HepG2 (cell line): ENCODE measurements around the gene KIF22. TPM values are rescaled to one million over a fixed set of nuclear protein-coding genes. Genes with fewer than 3 reads are reported as not detected.

Source experiments
- FOXP1 ChIP-seq, 2 experiments: fragments of 450-650 bp in 1 of 2; IDR thresholded peaks; 2 replicates each; pipeline ENCODE4 v1.6.1; 2017 to 2018; ENCODE audit warnings: antibody characterized with exemption in 1 of 2
- PHF20 ChIP-seq: sonication (generic); formaldehyde crosslinking; IDR thresholded peaks from 2 replicates; pipeline ENCODE4 v1.5.0; 2020; ENCODE audit warnings: mild to moderate bottlenecking, missing genetic modification reagents
- RBM39 ChIP-seq: fragments of 200-400 bp; formaldehyde crosslinking; IDR thresholded peaks from one replicate; pipeline ENCODE4 v1.6.1; 2018; ENCODE audit warnings: antibody characterized with exemption, mild to moderate bottlenecking, low read depth, low read length; ENCODE audit not compliant: poor library complexity, severe bottlenecking
- SP2 ChIP-seq: sonication (generic); formaldehyde crosslinking; IDR thresholded peaks from 2 replicates; pipeline ENCODE4 v1.5.1; 2020; ENCODE audit warnings: mild to moderate bottlenecking, missing genetic modification reagents
- THRA ChIP-seq: sonication (generic); formaldehyde crosslinking; IDR thresholded peaks from 2 replicates; pipeline ENCODE4 v1.4.0; 2020; ENCODE audit warnings: missing genetic modification reagents, borderline replicate concordance
- ZSCAN20 ChIP-seq: sonication (generic); formaldehyde crosslinking; IDR thresholded peaks from 2 replicates; pipeline ENCODE4 v1.4.0; 2020; ENCODE audit warnings: missing genetic modification reagents, mild to moderate bottlenecking, borderline replicate concordance
- polyA plus RNA-seq, 8 experiments: library from polyadenylated mRNA; depleted of rRNA in 3 of 8; stranded (reverse) in 7 of 8; unstranded in 1 of 8; fragments of >200 nt; fragmentation: Illumina TruSeq in 4 of 8; extraction: Trizol in 4 of 8; gene quantifications; 2 replicates each; pipeline versions ENCODE4 v1.2.1 to v1.2.3, GENCODE V29; 2011 to 2016; ENCODE audit warnings: low read depth in 4 of 8, missing spikeins in 1 of 8, mixed read lengths in 1 of 8; ENCODE audit not compliant: insufficient read depth in 1 of 8
- total RNA-seq, 5 experiments: library from RNA; depleted of rRNA; stranded (reverse); fragments of >200 nt; fragmentation: Illumina TruSeq; extraction: Trizol; gene quantifications; 2 replicates each; pipeline ENCODE4 v1.2.3, GENCODE V29; 2016; ENCODE audit warnings: low read depth in 1 of 5
- TF ChIP-seq, protein P1 (sequence below): sonication (generic); formaldehyde crosslinking; IDR thresholded peaks from 2 replicates; pipeline ENCODE4 v1.4.0; 2020; ENCODE audit warnings: missing genetic modification reagents, mild to moderate bottlenecking, borderline replicate concordance
- TF ChIP-seq, protein P2 (sequence below): sonication (generic); formaldehyde crosslinking; IDR thresholded peaks from 2 replicates; pipeline ENCODE4 v1.4.0; 2020; ENCODE audit warnings: mild to moderate bottlenecking, missing genetic modification reagents, borderline replicate concordance
- TF ChIP-seq, protein P3 (sequence below): sonication (generic); formaldehyde crosslinking; IDR thresholded peaks from 2 replicates; pipeline ENCODE4 v1.5.0; 2020; ENCODE audit warnings: mild to moderate bottlenecking, missing genetic modification reagents, borderline replicate concordance
- TF ChIP-seq, protein P4 (sequence below): sonication (generic); formaldehyde crosslinking; conservative IDR thresholded peaks from 2 replicates; pipeline ENCODE4 v1.8.0; 2022; ENCODE audit warnings: low read depth, missing genetic modification reagents

The KIF22 gene
- total and polyA plus RNA-seq, 2 of the 13 experiments (the other 11 are each of a cell fraction or from before 2014, with no cell fraction given), result 95.8 to 118 TPM

GRCh38 chr16:29807426-29808218, 17.1 kb downstream of the KIF22 start (continued):
- TF ChIP-seq ZSCAN20 (CRISPR knock-in tag) (peak; percentile 79; the same call in 1 of the 2 replicates), SP2 (CRISPR knock-in tag) (no peak; the same call in 1 of the 2 replicates), RBM39 (peak; percentile 97), FOXP1 (IDR thresholded peaks at IDR 0.05) (no peak), FOXP1 (CRISPR knock-in tag; IDR thresholded peaks at IDR 0.05) (no peak), PHF20 (CRISPR knock-in tag) (peak; percentile 62; the same call in 1 of the 2 replicates), THRA (peak; percentile 88)
- TF ChIP-seq, protein P1, sequence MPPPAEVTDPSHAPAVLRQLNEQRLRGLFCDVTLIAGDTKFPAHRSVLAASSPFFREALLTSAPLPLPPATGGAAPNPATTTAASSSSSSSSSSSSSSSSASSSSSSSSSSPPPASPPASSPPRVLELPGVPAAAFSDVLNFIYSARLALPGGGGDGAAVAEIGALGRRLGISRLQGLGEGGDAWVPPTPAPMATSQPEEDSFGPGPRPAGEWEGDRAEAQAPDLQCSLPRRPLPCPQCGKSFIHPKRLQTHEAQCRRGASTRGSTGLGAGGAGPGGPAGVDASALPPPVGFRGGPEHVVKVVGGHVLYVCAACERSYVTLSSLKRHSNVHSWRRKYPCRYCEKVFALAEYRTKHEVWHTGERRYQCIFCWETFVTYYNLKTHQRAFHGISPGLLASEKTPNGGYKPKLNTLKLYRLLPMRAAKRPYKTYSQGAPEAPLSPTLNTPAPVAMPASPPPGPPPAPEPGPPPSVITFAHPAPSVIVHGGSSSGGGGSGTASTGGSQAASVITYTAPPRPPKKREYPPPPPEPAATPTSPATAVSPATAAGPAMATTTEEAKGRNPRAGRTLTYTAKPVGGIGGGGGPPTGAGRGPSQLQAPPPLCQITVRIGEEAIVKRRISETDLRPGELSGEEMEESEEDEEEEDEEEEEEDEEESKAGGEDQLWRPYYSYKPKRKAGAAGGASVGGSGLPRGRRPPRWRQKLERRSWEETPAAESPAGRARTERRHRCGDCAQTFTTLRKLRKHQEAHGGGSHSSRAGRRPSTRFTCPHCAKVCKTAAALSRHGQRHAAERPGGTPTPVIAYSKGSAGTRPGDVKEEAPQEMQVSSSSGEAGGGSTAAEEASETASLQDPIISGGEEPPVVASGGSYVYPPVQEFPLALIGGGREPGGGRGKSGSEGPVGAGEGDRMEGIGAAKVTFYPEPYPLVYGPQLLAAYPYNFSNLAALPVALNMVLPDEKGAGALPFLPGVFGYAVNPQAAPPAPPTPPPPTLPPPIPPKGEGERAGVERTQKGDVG (CRISPR knock-in tag), result peak; percentile 97
- TF ChIP-seq, protein P2, sequence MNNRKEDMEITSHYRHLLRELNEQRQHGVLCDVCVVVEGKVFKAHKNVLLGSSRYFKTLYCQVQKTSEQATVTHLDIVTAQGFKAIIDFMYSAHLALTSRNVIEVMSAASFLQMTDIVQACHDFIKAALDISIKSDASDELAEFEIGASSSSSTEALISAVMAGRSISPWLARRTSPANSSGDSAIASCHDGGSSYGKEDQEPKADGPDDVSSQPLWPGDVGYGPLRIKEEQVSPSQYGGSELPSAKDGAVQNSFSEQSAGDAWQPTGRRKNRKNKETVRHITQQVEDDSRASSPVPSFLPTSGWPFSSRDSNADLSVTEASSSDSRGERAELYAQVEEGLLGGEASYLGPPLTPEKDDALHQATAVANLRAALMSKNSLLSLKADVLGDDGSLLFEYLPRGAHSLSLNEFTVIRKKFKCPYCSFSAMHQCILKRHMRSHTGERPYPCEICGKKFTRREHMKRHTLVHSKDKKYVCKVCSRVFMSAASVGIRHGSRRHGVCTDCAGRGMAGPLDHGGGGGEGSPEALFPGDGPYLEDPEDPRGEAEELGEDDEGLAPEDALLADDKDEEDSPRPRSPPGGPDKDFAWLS (CRISPR knock-in tag), result no peak
- TF ChIP-seq, protein P3, sequence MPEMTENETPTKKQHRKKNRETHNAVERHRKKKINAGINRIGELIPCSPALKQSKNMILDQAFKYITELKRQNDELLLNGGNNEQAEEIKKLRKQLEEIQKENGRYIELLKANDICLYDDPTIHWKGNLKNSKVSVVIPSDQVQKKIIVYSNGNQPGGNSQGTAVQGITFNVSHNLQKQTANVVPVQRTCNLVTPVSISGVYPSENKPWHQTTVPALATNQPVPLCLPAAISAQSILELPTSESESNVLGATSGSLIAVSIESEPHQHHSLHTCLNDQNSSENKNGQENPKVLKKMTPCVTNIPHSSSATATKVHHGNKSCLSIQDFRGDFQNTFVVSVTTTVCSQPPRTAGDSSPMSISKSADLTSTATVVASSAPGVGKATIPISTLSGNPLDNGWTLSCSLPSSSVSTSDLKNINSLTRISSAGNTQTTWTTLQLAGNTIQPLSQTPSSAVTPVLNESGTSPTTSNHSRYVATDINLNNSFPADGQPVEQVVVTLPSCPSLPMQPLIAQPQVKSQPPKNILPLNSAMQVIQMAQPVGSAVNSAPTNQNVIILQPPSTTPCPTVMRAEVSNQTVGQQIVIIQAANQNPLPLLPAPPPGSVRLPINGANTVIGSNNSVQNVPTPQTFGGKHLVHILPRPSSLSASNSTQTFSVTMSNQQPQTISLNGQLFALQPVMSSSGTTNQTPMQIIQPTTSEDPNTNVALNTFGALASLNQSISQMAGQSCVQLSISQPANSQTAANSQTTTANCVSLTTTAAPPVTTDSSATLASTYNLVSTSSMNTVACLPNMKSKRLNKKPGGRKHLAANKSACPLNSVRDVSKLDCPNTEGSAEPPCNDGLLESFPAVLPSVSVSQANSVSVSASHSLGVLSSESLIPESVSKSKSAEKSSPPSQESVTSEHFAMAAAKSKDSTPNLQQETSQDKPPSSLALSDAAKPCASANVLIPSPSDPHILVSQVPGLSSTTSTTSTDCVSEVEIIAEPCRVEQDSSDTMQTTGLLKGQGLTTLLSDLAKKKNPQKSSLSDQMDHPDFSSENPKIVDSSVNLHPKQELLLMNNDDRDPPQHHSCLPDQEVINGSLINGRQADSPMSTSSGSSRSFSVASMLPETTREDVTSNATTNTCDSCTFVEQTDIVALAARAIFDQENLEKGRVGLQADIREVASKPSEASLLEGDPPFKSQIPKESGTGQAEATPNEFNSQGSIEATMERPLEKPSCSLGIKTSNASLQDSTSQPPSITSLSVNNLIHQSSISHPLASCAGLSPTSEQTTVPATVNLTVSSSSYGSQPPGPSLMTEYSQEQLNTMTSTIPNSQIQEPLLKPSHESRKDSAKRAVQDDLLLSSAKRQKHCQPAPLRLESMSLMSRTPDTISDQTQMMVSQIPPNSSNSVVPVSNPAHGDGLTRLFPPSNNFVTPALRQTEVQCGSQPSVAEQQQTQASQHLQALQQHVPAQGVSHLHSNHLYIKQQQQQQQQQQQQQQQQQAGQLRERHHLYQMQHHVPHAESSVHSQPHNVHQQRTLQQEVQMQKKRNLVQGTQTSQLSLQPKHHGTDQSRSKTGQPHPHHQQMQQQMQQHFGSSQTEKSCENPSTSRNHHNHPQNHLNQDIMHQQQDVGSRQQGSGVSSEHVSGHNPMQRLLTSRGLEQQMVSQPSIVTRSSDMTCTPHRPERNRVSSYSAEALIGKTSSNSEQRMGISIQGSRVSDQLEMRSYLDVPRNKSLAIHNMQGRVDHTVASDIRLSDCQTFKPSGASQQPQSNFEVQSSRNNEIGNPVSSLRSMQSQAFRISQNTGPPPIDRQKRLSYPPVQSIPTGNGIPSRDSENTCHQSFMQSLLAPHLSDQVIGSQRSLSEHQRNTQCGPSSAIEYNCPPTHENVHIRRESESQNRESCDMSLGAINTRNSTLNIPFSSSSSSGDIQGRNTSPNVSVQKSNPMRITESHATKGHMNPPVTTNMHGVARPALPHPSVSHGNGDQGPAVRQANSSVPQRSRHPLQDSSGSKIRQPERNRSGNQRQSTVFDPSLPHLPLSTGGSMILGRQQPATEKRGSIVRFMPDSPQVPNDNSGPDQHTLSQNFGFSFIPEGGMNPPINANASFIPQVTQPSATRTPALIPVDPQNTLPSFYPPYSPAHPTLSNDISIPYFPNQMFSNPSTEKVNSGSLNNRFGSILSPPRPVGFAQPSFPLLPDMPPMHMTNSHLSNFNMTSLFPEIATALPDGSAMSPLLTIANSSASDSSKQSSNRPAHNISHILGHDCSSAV (CRISPR knock-in tag), result no peak
- TF ChIP-seq, protein P4, sequence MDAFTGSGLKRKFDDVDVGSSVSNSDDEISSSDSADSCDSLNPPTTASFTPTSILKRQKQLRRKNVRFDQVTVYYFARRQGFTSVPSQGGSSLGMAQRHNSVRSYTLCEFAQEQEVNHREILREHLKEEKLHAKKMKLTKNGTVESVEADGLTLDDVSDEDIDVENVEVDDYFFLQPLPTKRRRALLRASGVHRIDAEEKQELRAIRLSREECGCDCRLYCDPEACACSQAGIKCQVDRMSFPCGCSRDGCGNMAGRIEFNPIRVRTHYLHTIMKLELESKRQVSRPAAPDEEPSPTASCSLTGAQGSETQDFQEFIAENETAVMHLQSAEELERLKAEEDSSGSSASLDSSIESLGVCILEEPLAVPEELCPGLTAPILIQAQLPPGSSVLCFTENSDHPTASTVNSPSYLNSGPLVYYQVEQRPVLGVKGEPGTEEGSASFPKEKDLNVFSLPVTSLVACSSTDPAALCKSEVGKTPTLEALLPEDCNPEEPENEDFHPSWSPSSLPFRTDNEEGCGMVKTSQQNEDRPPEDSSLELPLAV (CRISPR knock-in tag), result peak; percentile 96
